ENCODE data around the gene GXYLT2. TPM values are rescaled to one million over a fixed set of nuclear protein-coding genes. Genes with fewer than 3 reads are reported as not detected.

The GXYLT2 gene
- total RNA-seq, 2 donors from 2014 or later = 7.7 to 20.9 TPM

GRCh38 chr3:72985576-72985975, 97.7 kb downstream of the GXYLT2 start:
- TF ChIP-seq POLR2AphosphoS5 (IDR thresholded peaks at IDR 0.05) = no peak
- TF ChIP-seq POLR2A (IDR thresholded peaks at IDR 0.05) = no peak
- TF ChIP-seq CTCF (IDR thresholded peaks at IDR 0.05) = no peak
- WGBS = 79% methylated on average over 1 of the region's 1 CpG
- H3K36me3 ChIP-seq = no peaks in the 10 kb centered on the region
- no peak overlapping the region for H3K4me3 ChIP-seq
- no peaks in the 10 kb centered on the region for H3K9me3 ChIP-seq
- intact Hi-C loops (cut with DNase I) = no loop called here
- H3K4me1 ChIP-seq (replicated peaks) = no peaks in the 10 kb centered on the region
- no peak for DNase-seq (ENCODE audit: low spot score)
- H3K27me3 ChIP-seq (replicated peaks; ENCODE audit: insufficient read depth) = no peaks in the 10 kb centered on the region
- no peak overlapping the region for H3K27ac ChIP-seq

GRCh38 chr3:72990701-72991395, 103.0 kb downstream of the GXYLT2 start:
- no peak overlapping the region for H3K27ac ChIP-seq
- WGBS = 83% methylated on average over 5 of the region's 5 CpGs
- no peaks in the 10 kb centered on the region for H3K9me3 ChIP-seq
- intact Hi-C loops (cut with DNase I) = no loop called here
- H3K27me3 ChIP-seq (replicated peaks; ENCODE audit: insufficient read depth) = no peaks in the 10 kb centered on the region
- TF ChIP-seq POLR2A (IDR thresholded peaks at IDR 0.05) = no peak
- no peak for TF ChIP-seq POLR2AphosphoS5 (IDR thresholded peaks at IDR 0.05)
- no peaks in the 10 kb centered on the region for H3K4me1 ChIP-seq (replicated peaks)
- no peak for DNase-seq (ENCODE audit: low spot score)
- H3K4me3 ChIP-seq = no peak overlapping the region
- no peaks in the 10 kb centered on the region for H3K36me3 ChIP-seq

GRCh38 chr3:72991522-72991921, 103.7 kb downstream of the GXYLT2 start:
- no peaks in the 10 kb centered on the region for H3K9me3 ChIP-seq
- WGBS = 76% methylated on average over 2 of the region's 2 CpGs
- TF ChIP-seq CTCF (IDR thresholded peaks at IDR 0.05) (no peak), POLR2A (IDR thresholded peaks at IDR 0.05) (no peak), POLR2AphosphoS5 (IDR thresholded peaks at IDR 0.05) (no peak)

GRCh38 chr3:72993391-72993790, 105.5 kb downstream of the GXYLT2 start:
- TF ChIP-seq POLR2AphosphoS5 (IDR thresholded peaks at IDR 0.05) (no peak), POLR2A (IDR thresholded peaks at IDR 0.05) (no peak), CTCF (IDR thresholded peaks at IDR 0.05) (no peak)
- intact Hi-C loops (cut with DNase I) = no loop called here
- Histone ChIP-seq H3K9me3 (no peaks in the 10 kb centered on the region), H3K4me1 (replicated peaks) (no peaks in the 10 kb centered on the region), H3K27ac (no peak overlapping the region), H3K27me3 (replicated peaks; ENCODE audit: insufficient read depth) (no peaks in the 10 kb centered on the region), H3K4me3 (no peak overlapping the region), H3K36me3 (no peaks in the 10 kb centered on the region)
- DNase-seq (ENCODE audit: low spot score) = no peak
- WGBS = 88% methylated on average over 6 of the region's 6 CpGs

More at GRCh38 chr3:72991522-72991921, 103.7 kb downstream of the GXYLT2 start:
- no peaks in the 10 kb centered on the region for H3K27me3 ChIP-seq (replicated peaks; ENCODE audit: insufficient read depth)
- no peaks in the 10 kb centered on the region for H3K4me1 ChIP-seq (replicated peaks)
- no peak for DNase-seq (ENCODE audit: low spot score)
- no peaks in the 10 kb centered on the region for H3K36me3 ChIP-seq
- intact Hi-C loops (cut with DNase I) = no loop called here
- H3K27ac ChIP-seq = no peak overlapping the region
- H3K4me3 ChIP-seq = no peak overlapping the region

- H3K4me1 ChIP-seq (replicated peaks) = peaks cover 4% of the 10 kb centered on the region
- no peak overlapping the region for H3K27ac ChIP-seq
- H3K27me3 ChIP-seq (replicated peaks; ENCODE audit: insufficient read depth) = no peaks in the 10 kb centered on the region
- H3K4me3 ChIP-seq = no peak overlapping the region
- H3K9me3 ChIP-seq = no peaks in the 10 kb centered on the region
- intact Hi-C loops (cut with DNase I) = loop anchor here (5.0 kb wide), 2 partner anchors 108 to 148 kb away; partner anchors contain the start of genes GXYLT2 and SHQ1
- DNase-seq (ENCODE audit: low spot score) = no peak
- H3K36me3 ChIP-seq = no peaks in the 10 kb centered on the region
- 69% methylated on average over 10 of the region's 10 CpGs for WGBS
- TF ChIP-seq CTCF (IDR thresholded peaks at IDR 0.05) (no peak), POLR2AphosphoS5 (IDR thresholded peaks at IDR 0.05) (no peak), POLR2A (IDR thresholded peaks at IDR 0.05) (no peak)
Measured at GRCh38 chr3:72995337-72995736, 107.5 kb downstream of the GXYLT2 start.

Data from prostate gland (tissue), 2 donors.